H1 (cell line): ENCODE measurements around the gene EYA4. TPM values are rescaled to one million over a fixed set of nuclear protein-coding genes. Genes with fewer than 3 reads are reported as not detected.

ENCODE experiments used
- CTCF ChIA-PET: fragments of 300-600 bp; sonication (Branson Sonifier 250); formaldehyde crosslinking; loops from one replicate; lab custom pipeline; 2021; ENCODE audit not compliant: partially characterized antibody; lab: Charles Lee
- POLR2A ChIA-PET: fragments of 300-600 bp; sonication (Branson Sonifier 250); formaldehyde crosslinking; loops from one replicate; lab custom pipeline; 2021; ENCODE audit warnings: inconsistent platforms; ENCODE audit not compliant: partially characterized antibody; lab: Charles Lee
- DNase-seq, 2 experiments: peaks; one replicate each; pipeline versions ENCODE4 v3.0.0 to v3.0.0-alpha.2; 2010 to 2022; ENCODE audit warnings: low spot score in 2 of 2, low read depth in 1 of 2, mixed read lengths in 1 of 2
- FAIRE-seq: peaks from 2 replicates; lab custom pipeline; 2011; peaks lifted over from hg19 to GRCh38; lab: Jason Lieb, UNC
- H2AFZ ChIP-seq: 2 replicates; pipeline ENCODE4 v1.8.1; 2012; ENCODE audit warnings: low read length, inconsistent platforms
- H2AK5ac ChIP-seq: 2 replicates; pipeline ENCODE4 v1.6.1; 2013; ENCODE audit warnings: low read depth, low read length
- H2BK120ac ChIP-seq: replicated peaks from 2 replicates; pipeline ENCODE3; 2013; ENCODE audit warnings: low read depth, low read length, inconsistent platforms
- H2BK12ac ChIP-seq: 2 replicates; pipeline ENCODE4 v1.6.1; 2013; ENCODE audit warnings: low read depth, low read length
- H2BK15ac ChIP-seq: 2 replicates; pipeline ENCODE4 v1.6.1; 2013; ENCODE audit warnings: low read length
- H2BK20ac ChIP-seq: 2 replicates; pipeline ENCODE4 v1.6.1; 2013; ENCODE audit warnings: low read length
- H2BK5ac ChIP-seq: 2 replicates; pipeline ENCODE4 v1.6.1; 2013; ENCODE audit warnings: low read depth, low read length
- H3K14ac ChIP-seq: 2 replicates; pipeline ENCODE4 v1.6.1; 2013; ENCODE audit warnings: inconsistent platforms; ENCODE audit not compliant: insufficient read length
- H3K18ac ChIP-seq: 2 replicates; pipeline ENCODE4 v1.6.1; 2013; ENCODE audit warnings: low read length; ENCODE audit errors: extremely low read depth
- H3K23ac ChIP-seq: 2 replicates; pipeline ENCODE4 v1.6.1; 2013; ENCODE audit warnings: inconsistent platforms; ENCODE audit not compliant: insufficient read length
- H3K23me2 ChIP-seq: 2 replicates; pipeline ENCODE4 v1.6.1; 2013; ENCODE audit warnings: low read depth, low read length
- H3K27ac ChIP-seq: 2 replicates; pipeline ENCODE4 v1.6.1; 2011; ENCODE audit warnings: low read depth, low read length, inconsistent platforms
- H3K27me3 ChIP-seq, 4 experiments: replicated peaks in 1 of 4; 1 replicate in 1 of 4; 2 replicates in 3 of 4; pipeline versions ENCODE4 v1.6.1 to v1.8.1; 2011 to 2013; ENCODE audit warnings: low read length in 3 of 4, mild to moderate bottlenecking in 3 of 4, inconsistent platforms in 2 of 4, mixed read lengths in 2 of 4, moderate library complexity in 1 of 4; ENCODE audit not compliant: control insufficient read depth in 3 of 4, insufficient read depth in 3 of 4; ENCODE audit errors: extremely low read depth in 1 of 4
- H3K36me3 ChIP-seq, 4 experiments: 2 replicates each; pipeline versions ENCODE4 v1.6.1 to v1.8.1; 2011 to 2013; ENCODE audit warnings: mild to moderate bottlenecking in 4 of 4, low read length in 3 of 4, moderate library complexity in 2 of 4, control low read depth in 1 of 4, inconsistent platforms in 1 of 4; ENCODE audit not compliant: insufficient read depth in 4 of 4, control insufficient read depth in 2 of 4
- H3K4ac ChIP-seq: replicated peaks from 2 replicates; pipeline ENCODE3; 2013; ENCODE audit warnings: low read length, low read depth, mixed read lengths, inconsistent platforms; ENCODE audit not compliant: insufficient read length
- H3K4me1 ChIP-seq, 4 experiments: replicated peaks in 1 of 4; 1 replicate in 1 of 4; 2 replicates in 3 of 4; pipeline versions ENCODE4 v1.6.1 to v1.8.1; 2011 to 2013; ENCODE audit warnings: low read length in 3 of 4, inconsistent platforms in 2 of 4, mixed read lengths in 1 of 4; ENCODE audit not compliant: insufficient read depth in 4 of 4, control insufficient read depth in 3 of 4
- H3K4me2 ChIP-seq, 2 experiments: 2 replicates each; pipeline versions ENCODE4 v1.6.1 to v1.8.1; 2011 to 2013; ENCODE audit warnings: low read depth in 2 of 2, low read length in 2 of 2, control low read depth in 1 of 2, inconsistent platforms in 1 of 2, mild to moderate bottlenecking in 1 of 2; ENCODE audit not compliant: insufficient read depth in 1 of 2
- H3K4me3 ChIP-seq, 4 experiments: fragments of 200-600, 300-600 bp in 1 of 4; sonication (generic), shearing (Covaris generic), sonication (Bioruptor Twin) in 1 of 4; 2 replicates each; pipeline versions ENCODE4 v1.5.1 to v1.8.1; 2011 to 2016; ENCODE audit warnings: low read length in 4 of 4, low read depth in 3 of 4, control low read depth in 2 of 4, inconsistent platforms in 2 of 4, mild to moderate bottlenecking in 2 of 4, mixed read lengths in 1 of 4, moderate library complexity in 1 of 4; ENCODE audit not compliant: insufficient read depth in 2 of 4; ENCODE audit errors: extremely low read depth in 1 of 4
- H3K56ac ChIP-seq: replicated peaks from 2 replicates; pipeline ENCODE3; 2013; ENCODE audit warnings: low read depth, mild to moderate bottlenecking, mixed read lengths, low read length, inconsistent platforms; ENCODE audit not compliant: insufficient read length
- H3K79me1 ChIP-seq: 2 replicates; pipeline ENCODE4 v1.6.1; 2013; ENCODE audit warnings: low read depth, low read length, control low read depth
- H3K79me2 ChIP-seq, 2 experiments: 2 replicates each; pipeline versions ENCODE4 v1.6.1 to v1.8.1; 2012 to 2013; ENCODE audit warnings: low read length in 2 of 2, mild to moderate bottlenecking in 2 of 2, inconsistent platforms in 1 of 2; ENCODE audit not compliant: insufficient read depth in 2 of 2, control insufficient read depth in 1 of 2
- H3K9ac ChIP-seq, 4 experiments: replicated peaks in 1 of 4; 1 replicate in 1 of 4; 2 replicates in 3 of 4; pipeline versions ENCODE4 v1.6.1 to v1.8.1; 2011 to 2013; ENCODE audit warnings: low read depth in 3 of 4, low read length in 3 of 4, control low read depth in 2 of 4, mild to moderate bottlenecking in 2 of 4, moderate library complexity in 2 of 4, inconsistent platforms in 1 of 4; ENCODE audit errors: extremely low read depth in 1 of 4
- H3K9me3 ChIP-seq, 2 experiments: 2 replicates each; pipeline versions ENCODE4 v1.6.1 to v1.8.1; 2012 to 2013; ENCODE audit warnings: mild to moderate bottlenecking in 2 of 2, moderate library complexity in 2 of 2, control low read depth in 1 of 2, inconsistent platforms in 1 of 2, low read depth in 1 of 2, low read length in 1 of 2, mixed read lengths in 1 of 2; ENCODE audit not compliant: insufficient read depth in 2 of 2
- H4K20me1 ChIP-seq, 2 experiments: replicated peaks in 1 of 2; 2 replicates each; pipeline versions ENCODE3 to v1.8.1; 2011 to 2013; ENCODE audit warnings: inconsistent platforms in 2 of 2, low read length in 2 of 2, mild to moderate bottlenecking in 1 of 2; ENCODE audit not compliant: insufficient read depth in 2 of 2, control insufficient read depth in 1 of 2
- H4K5ac ChIP-seq: 2 replicates; pipeline ENCODE4 v1.6.1; 2013; ENCODE audit warnings: low read length, low read depth, mixed read lengths, inconsistent platforms; ENCODE audit not compliant: insufficient read length
- H4K8ac ChIP-seq: 2 replicates; pipeline ENCODE4 v1.8.0; 2013; ENCODE audit warnings: mild to moderate bottlenecking, moderate library complexity, low read length, inconsistent platforms; ENCODE audit not compliant: insufficient read depth; ENCODE audit errors: extremely low read depth
- H4K91ac ChIP-seq: replicated peaks from 2 replicates; pipeline ENCODE3; 2013; ENCODE audit warnings: low read length, mixed read lengths, inconsistent platforms; ENCODE audit not compliant: insufficient read length
- CBX5 ChIP-seq: fragments of 300-800, 300-1000 bp; sonication (generic); IDR thresholded peaks from 2 replicates; pipeline ENCODE4 v1.7.1; 2016; ENCODE audit warnings: antibody characterized with exemption, low read length, low read depth
- CEBPB ChIP-seq: IDR thresholded peaks from 2 replicates; pipeline ENCODE4 v1.6.1; 2012; ENCODE audit warnings: low read depth, low read length
- CREB1 ChIP-seq: IDR thresholded peaks from 2 replicates; pipeline ENCODE4 v1.6.1; 2012; ENCODE audit warnings: inconsistent platforms
- E2F6 ChIP-seq: IDR thresholded peaks from 2 replicates; pipeline ENCODE4 v1.6.1; 2012; ENCODE audit warnings: inconsistent platforms
- EZH2 ChIP-seq: fragments of 200-600 bp; sonication (generic); IDR thresholded peaks from 2 replicates; pipeline ENCODE4 v1.7.1; 2012; ENCODE audit warnings: low read depth, mild to moderate bottlenecking, moderate library complexity, low read length, inconsistent platforms; ENCODE audit not compliant: severe bottlenecking
- GABPA ChIP-seq: IDR thresholded peaks from 2 replicates; pipeline ENCODE4 v1.6.1; 2011; ENCODE audit warnings: mild to moderate bottlenecking, low read length, moderate library complexity, borderline replicate concordance; ENCODE audit not compliant: insufficient read depth
- SIN3A ChIP-seq, 2 experiments: IDR thresholded peaks in 1 of 2; conservative IDR thresholded peaks in 1 of 2; 2 replicates each; pipeline ENCODE4 v1.6.1; 2011 to 2012; ENCODE audit warnings: low read length in 2 of 2, improper control_type of control experiment in 1 of 2, low read depth in 1 of 2, mild to moderate bottlenecking in 1 of 2
- YY1 ChIP-seq: IDR thresholded peaks from 2 replicates; pipeline ENCODE4 v1.6.1; 2011; ENCODE audit warnings: low read depth, mild to moderate bottlenecking, low read length
- WGBS, 2 experiments: shearing (Covaris generic) in 1 of 2; methylation state at CpG; one replicate each; pipeline versions ENCODE4 v1.1.6 to v1.1.7; 2013 to 2015; ENCODE audit warnings: low lambda C conversion rate in 2 of 2, mixed read lengths in 2 of 2, inconsistent platforms in 1 of 2, low coverage in 1 of 2, missing lambda C conversion rate in 1 of 2; ENCODE audit not compliant: insufficient replicate concordance in 2 of 2, insufficient coverage in 1 of 2, insufficient read length in 1 of 2; ENCODE audit errors: extremely low coverage in 1 of 2, missing lambda C conversion rate in 1 of 2; 5-methylcytosine and 5-hydroxymethylcytosine counted together
- polyA plus RNA-seq, 7 experiments: library from polyadenylated mRNA; depleted of rRNA in 3 of 7; stranded (reverse) in 5 of 7; unstranded in 2 of 7; fragments of >200 nt in 5 of 7; fragments of 200-250 nt in 2 of 7; gene quantifications; 1 replicate in 5 of 7; 2 replicates in 1 of 7; 4 replicates in 1 of 7; pipeline versions ENCODE4 v1.2.1 to v1.2.3, GENCODE V29; 2011 to 2013; ENCODE audit warnings: missing spikeins in 2 of 7, mixed read lengths in 2 of 7
- total RNA-seq: library from RNA; stranded (reverse); fragmentation: NEBNext Ultra II Directional; extraction: Animal tissue kit (Norgen Biotek cat#: 25700); gene quantifications from 2 replicates; pipeline ENCODE4 v1.2.1, GENCODE V29; 2021

The EYA4 gene
- total and polyA plus RNA-seq, 2 of the 8 experiments (the other 6 are each of a cell fraction or from before 2014, with no cell fraction given): 0.06 to 0.17 TPM

GRCh38 chr6:133426038-133426437 is 184.9 kb downstream of the EYA4 start:
- no peak overlapping the region for H3K23ac ChIP-seq
- H3K27me3 ChIP-seq: no peaks in the 10 kb centered on the region
- TF ChIP-seq GABPA (no peak), CREB1 (no peak), E2F6 (no peak), CEBPB (no peak), EZH2 (no peak), CBX5 (no peak), SIN3A (conservative IDR thresholded peaks at IDR 0.05 in 1 of 2, IDR thresholded peaks at IDR 0.05 in 1 of 2; ENCODE audit: low read depth in 1 of 2, low read length in 2 of 2) (no peak), YY1 (no peak)
- H3K4me1 ChIP-seq: peaks cover 0 to 4% (median 0%) of the 10 kb centered on the region in 4 experiments; a peak in 2 of 7 replicates
- no peak overlapping the region for H3K4ac ChIP-seq
- no peaks in the 10 kb centered on the region for H3K9me3 ChIP-seq
- H2BK12ac ChIP-seq: no peak overlapping the region
- WGBS, 2 experiments: 93% methylated on average over 3 of the region's 3 CpGs; no CpG with 5 or more reads in 1 of the 2 experiments
- no peak overlapping the region for H2BK15ac ChIP-seq
- H2BK120ac ChIP-seq: no peak overlapping the region
- H2AFZ ChIP-seq: no peak overlapping the region
- H3K4me3 ChIP-seq: no peak overlapping the region
- H3K9ac ChIP-seq: no peak overlapping the region
- DNase-seq (no peak), FAIRE-seq (no peak)
- no peak overlapping the region for H2BK20ac ChIP-seq
- ChIA-PET CTCF (no interaction called here), POLR2A (no interaction called here)
- H2BK5ac ChIP-seq: no peak overlapping the region
- no peaks in the 10 kb centered on the region for H4K20me1 ChIP-seq
- no peak overlapping the region for H4K5ac ChIP-seq
- H3K79me1 ChIP-seq: no peaks in the 10 kb centered on the region
- no peak overlapping the region for H3K14ac ChIP-seq
- H4K91ac ChIP-seq: no peak overlapping the region
- no peak overlapping the region for H3K56ac ChIP-seq
- no peak overlapping the region for H2AK5ac ChIP-seq
- no peak overlapping the region for H4K8ac ChIP-seq
- H3K36me3 ChIP-seq: no peaks in the 10 kb centered on the region
- no peak overlapping the region for H3K27ac ChIP-seq
- H3K23me2 ChIP-seq: no peaks in the 10 kb centered on the region; the same call in 1 of the 2 replicates
- no peaks in the 10 kb centered on the region for H3K79me2 ChIP-seq
- no peak overlapping the region for H3K18ac ChIP-seq
- no peak overlapping the region for H3K4me2 ChIP-seq
